NCI-H1694 treated with DMSO at 0.1 percent for 48 hours (cell line): ENCODE measurements around the gene SLC27A4.

Experiments used
- DNase-seq: peaks from one replicate; lab custom pipeline; 2025; lab: John Stamatoyannopoulos, UW

SLC27A4 gene

DNA sequence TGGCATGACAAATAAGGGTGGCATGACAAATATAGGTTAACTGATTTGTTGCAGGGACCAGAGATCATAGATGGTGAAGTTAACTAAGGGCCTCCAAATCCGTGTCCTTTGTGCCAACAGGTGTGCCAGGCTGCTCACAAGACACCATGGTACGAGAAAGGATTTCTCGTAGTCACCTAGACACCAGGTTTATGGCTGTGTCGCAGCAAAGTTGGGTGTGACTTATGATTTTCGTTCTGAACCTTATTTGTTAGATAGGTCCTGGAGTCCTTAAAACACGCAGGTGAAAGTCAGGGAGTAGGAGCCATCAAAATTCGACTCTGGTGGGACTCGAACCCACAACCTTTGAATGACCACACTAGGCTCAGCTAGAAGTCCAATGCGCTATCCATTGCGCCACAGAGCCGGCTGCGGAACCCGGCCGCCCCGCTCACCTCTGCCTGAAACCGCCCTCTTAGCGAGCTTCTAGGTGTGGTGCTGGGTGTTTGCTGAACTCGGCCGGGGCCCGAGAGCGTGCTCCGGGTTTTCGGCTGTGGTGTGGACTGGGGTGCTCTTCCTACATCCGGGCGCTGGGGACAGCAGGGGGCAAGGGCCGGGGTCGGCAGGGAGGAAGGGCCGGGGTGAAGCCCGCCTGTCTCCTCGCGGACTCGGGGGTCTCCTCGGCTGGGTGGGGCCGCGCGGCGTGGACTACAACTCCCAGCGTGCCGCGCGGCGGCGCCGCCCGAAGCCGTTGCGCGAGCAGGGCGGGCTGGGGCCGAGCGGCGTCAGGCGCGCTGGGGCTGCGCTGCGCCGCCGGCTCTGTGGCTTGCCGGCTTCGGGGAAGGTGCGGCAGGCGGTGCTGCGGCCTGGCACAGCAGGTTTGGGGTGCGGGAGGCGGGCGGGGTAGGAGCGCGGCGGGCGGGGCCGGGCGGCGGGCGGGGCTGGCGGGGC lies at the start of gene SLC27A4:
TSS of gene SLC27A4 (plus strand) at position 767 of the 930 bp plus-strand sequence. CDS start 2,606 bp downstream, outside the sequence.
- peak; percentile 45 for DNase-seq

DNA sequence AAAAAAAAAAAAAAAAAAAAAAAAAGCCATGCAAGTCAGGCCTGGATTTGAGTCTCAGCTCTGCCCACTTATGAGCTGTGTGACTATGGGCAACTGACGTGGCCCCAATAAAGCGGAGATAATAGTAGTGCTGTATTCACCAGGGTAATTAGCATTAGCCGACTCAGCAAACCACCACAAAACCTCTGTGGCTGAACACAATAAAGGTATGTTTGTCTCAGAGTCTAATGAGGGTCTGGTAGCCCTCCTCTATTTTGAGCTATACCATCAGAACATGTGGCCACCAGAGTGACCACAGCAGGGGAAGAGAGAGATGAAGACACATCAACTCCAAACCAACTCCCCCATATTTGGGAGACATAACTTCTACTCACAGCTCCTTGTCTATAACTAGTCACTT lies 48.3 kb upstream of the SLC27A4 start:
- DNase-seq: no peak

DNA sequence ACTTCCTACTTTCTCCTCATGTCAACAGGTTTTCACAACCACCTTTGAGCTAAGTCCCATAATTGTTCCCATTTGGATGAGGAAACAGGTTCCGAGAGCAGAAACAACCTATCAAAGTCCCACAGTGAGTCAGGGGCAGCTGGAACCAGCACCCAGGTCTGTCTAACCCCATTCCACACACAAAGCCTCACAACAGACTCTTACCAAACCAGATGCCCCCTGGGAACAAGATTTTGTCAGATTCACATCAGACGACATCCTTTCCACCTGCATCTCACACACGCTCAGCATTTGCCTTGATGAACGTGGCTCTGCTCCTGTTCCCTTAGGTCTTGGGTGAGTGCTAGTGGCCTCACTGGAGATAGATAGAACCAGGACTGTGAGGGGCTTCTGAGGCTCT lies 47.2 kb upstream of the SLC27A4 start:
- DNase-seq: no peak

DNA sequence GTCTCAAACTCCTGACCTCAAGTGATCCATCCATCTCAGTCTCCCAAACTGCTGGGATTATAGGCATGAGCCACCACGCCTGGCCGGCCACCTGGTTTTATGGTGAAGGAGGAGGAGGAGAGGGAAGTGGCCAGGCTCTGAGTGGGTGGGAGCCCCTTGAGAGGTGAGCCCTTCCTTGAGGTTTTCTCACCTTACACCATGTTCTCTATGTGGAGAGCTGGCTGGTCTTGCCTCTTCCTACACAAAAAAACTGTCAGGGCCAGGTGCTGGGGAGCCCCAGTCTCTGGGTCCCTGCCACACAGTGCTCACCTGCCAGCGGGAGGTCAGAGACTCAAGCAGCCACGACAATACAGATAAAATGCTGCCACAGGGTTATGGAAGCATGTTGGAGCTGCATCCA lies 46.2 kb upstream of the SLC27A4 start:
- no peak for DNase-seq

DNA sequence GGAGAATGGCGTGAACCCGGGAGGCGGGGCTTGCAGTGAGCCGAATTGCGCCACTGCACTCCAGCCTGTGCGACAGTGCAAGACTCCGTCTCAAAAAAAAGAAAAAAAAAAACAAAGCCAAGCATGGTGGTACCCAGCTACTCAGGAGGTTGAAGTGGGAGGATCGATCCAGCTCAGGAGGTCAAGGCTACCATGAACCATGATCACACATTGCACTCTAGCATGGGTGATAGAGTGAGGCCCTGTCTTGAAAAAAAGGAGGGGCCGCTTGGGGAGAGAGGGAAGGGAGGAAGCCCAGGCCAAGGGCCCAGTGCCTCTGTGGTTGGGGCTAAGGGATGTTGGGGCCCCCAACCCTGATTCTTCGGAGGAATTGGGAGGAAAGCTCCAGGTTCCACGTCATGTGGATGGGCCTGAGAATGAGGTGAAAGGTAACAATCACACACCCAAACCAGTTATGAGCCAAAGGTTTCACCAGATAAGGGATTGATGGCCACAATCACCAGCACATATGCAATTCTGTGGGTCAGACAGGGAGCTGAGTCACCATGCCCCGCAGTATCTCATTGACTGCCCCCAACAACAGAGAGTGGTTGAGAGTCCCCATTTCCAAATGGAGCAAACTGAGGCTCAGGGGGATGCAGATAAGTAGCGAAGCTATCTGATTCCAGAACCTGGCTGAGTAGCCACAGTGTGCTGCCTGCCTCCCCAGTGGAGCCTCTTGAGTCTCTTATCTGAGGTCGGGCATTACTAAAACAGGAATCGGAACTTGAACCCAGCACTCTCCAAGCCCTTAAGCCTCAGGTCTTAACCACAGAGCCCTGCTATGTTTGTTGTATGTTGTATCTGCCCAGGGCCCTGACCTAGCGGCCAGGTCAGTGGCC lies 43.7 kb upstream of the SLC27A4 start:
- no peak for DNase-seq

DNA sequence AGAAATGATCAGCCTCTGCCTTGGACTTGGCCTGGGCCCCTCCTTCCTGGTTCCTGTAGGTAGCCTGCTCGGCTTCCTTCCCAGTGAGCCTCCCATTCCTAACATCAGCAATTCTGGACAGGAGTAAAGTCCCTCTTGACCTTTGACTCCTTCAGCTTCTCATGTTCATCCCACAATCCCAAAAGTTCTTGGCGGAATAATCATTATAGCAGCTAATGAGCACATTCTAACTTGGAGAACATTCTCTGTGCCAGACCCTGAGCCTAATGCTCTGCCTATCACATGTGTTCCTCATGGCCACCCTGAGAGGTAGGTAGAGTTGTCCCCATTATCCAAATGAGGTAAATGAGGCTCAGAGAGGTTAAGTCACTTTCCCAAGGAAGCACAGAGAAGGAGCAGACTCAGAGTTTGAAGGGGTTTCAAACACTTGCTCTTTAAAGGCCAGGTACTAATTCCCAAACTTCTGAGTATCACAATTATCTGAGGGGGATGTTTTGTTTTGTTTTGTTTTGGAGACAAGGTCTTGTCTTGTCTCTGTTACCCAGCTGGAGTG lies 43.0 kb upstream of the SLC27A4 start:
- DNase-seq: no peak

DNA sequence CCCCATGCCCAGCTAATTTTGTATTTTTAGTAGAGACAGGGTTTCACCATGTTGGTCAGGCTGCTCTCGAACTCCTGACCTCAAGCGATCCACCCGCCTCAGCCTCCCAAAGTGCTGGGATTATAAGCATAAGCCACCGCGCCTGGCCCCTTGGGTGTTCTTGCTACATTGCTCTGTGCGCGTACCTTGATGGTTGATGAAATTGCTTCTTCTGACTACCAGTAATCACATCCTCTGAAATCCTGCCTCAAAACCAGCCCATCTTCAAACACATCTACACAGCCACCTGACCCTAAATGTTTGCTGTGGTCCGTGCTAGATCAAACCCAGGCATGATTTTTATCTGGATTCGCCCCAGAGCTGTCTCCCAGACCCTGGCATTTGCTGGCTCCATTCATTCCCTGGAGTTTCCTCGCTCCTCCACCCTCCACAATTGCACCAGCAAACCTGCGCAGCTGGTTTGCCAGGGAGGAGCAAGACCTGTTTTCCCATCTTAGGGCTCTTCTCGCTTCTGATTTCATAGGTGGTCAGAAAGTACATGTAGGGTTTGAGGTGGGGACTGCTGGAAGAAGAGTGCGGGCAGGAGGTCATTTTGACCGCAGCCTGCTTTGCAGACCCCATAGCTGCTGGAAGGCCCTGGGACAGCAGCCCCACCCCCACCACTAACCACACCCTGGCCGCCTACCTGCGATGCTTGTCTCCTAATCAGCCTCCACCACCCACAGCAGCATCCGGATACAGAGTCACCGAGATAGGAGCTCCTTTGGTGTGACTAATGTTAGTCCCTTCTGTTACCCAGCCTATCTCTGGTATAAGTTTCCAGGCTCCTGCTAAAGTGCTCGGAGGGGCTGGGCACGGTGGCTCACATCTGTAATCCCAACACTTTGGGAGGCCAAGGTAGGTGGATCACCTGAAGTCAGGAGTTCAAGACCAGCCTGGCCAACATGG lies 41.5 kb upstream of the SLC27A4 start:
- DNase-seq: no peak

DNA sequence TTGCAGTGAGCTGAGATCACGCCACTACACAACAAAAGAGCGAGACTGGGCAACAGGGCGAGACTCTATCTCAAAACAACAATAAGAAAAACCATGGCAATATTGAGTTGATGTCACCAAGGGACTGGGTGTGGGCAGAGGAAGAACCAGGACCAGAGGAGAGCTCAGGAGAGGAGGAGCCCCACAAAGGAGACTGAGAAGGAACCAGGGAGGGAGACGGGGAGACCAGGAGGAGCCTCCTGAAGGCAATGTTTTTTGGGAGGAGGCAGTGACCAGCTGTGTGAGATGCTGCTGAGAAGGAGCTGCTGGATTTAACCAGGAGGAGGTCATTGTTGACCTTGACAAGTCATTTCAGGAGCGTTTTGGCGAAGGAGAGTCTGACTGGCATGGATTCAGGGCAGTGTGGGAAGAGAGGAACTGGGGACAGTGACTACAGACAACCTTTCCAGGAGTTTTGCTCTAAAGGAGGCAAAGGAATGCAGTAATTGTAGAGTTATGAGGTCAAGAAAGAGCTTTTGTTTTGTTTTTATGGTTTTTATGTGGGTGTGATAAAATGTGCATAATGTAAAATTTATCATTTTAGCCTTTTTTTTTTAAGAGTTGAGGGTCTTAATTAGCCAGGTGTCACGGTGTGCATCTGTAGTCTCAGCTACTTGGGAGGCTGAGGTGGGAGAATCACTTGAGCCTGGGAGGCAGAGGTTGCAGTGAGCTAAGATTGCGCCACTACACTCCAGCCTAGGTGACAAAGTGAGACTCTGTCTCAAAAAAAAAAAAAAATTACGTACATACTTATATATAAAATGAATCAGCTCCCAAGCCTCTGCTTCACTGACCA lies 36.0 kb upstream of the SLC27A4 start:
- DNase-seq: no peak

DNA sequence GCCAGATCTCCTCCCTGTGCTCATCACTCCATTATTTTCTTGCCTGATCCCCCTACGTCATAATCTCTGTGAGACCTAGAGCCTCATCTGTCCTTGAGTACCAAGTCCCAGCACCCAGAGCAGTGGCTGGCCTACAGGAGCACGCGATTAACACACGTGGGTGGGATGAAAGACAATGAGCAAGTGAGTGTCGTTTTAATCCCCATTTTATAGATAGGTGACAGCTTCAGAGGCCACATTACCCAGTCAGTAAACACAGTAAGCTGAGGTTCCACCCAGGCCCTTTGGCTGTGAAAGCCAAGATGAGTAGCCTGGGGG lies 35.4 kb upstream of the SLC27A4 start:
- DNase-seq: no peak

DNA sequence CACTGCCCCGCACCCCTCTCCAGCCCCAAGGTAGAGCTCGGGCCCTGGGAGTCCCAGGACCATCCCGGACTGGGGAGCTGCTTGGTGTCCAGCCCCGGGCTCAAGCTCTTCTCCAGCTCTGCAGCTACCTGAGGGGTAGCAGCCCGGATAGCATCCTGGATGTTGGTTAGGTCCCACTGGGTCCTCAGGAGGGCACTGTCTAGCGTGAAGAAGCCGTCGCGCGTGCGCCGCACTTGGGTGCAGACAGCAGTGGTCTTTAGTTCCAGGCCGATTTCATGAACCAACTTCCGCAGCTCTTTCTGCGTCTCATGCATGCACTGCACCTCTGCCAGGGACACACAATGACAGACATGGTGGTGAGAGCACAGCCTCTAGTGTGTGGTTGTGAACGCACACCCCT lies 30.8 kb upstream of the SLC27A4 start:
- DNase-seq: no peak

DNA sequence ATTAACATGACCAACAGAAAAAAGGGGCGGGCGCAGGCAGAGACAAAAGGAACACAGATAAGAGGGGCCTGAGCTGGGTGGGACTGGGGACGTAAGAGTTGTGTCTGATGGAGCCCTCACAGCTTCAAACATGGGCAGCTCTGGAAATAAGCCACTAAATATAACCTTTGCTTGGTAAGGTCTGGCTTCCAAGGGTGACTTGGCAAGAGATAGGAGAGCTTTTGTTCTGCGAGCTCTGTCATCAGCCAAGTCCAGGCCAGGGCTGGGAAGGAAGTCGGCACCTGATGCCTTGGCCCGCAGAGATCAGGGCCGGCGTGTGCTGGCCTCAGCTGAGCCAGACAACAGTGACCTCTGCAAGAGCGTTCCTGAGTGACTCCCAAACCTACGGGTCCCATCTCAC lies 29.9 kb upstream of the SLC27A4 start:
- DNase-seq: no peak

DNA sequence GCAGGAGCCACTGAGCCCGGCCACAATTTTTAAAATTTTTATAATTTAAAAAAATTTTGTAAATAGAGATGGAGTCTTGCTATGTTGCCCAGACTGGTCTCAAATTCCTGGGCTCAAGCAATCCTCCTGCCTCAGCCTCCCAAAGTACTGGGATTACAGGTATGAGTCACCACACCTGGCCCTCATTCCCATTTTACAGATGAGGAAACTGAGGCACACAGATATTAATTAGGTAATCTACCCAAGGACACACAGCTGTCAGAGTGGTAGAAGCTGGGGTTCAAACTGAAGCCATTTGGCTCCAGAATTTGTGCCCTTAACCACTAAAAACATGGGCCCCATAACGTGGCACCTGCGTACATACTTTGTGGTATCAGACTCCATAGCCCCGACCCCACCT lies 25.6 kb upstream of the SLC27A4 start:
- no peak for DNase-seq

DNA sequence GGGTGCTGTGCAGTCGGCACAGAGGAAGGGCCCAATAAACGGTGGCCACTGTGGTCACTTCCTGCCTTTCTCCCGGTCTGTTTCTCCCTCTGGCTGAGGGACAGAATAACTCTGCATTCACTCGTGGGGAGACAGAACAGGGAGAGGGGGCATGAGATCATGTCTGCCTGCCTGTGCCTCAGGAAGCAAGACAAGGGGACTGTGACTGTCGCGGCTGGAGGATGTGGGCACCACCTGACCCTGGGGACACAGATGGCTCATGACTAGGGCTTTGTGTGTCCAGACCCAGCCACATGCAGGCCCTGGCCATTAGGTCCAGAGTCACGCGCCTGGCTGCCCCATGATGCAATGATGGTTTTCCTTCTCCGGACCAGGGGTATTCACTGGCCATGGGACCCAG lies 23.9 kb upstream of the SLC27A4 start:
- DNase-seq: no peak

DNA sequence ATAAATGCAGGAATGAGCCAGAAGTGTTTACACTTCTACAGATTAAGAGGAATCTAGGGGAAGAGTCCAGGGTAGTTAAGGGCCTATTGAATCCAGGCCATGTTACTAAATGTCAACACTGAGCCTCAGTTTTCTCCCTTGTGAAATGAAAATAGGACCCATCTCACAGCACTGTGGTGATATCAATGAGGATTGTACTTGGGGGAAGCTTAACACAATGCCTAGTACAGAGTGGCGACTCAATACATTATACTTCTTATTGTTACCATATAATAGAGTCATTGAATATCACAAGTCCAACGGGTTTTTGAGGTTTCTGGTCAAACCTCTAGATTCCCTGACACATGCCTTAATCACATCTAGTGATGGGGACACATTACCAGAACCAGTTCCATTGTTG lies 22.7 kb upstream of the SLC27A4 start:
- no peak for DNase-seq

DNA sequence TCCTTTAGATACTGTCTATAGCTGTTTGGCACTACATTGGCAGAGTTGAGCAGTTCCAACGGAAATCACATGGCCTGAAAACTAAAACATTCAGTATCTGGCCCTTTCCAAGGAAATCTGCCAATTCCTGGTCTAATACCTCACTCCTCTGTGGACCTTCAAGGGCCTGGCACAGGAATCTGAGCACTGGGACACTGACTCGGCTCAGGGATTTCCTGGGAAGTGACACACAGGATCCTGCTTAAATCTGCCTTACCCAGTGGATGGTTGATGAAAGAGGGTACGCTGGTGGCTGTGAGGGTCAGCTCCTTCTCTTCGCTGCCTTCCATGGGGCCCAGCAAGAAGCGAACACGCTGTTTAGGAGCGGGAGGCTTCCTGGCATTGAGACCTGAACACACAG lies 19.0 kb upstream of the SLC27A4 start:
- DNase-seq: no peak

DNA sequence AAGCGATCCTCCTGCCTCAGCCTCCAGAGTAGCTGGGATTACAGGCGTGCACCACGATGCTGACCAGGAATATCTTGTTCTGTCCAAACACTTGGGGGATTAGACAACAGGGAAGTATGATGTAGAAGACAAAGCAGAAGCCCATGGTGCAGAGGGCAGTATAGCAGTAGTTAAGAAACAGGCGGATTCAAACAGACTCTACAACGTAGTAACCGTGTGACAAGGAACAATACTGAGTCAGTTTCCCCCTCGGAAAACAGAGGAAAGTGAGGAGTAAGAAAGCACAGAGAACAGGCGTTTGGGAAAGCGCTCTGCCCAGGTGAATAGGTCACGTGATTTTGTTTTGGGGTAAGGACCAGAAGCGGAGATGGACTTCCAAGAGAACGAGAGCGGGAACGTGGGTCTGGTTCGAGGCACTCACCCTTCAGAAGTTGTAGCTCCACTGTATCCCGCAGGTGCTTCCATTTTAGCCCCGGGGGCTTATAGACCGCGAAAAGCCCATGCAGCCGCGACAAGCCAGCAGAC lies 18.4 kb upstream of the SLC27A4 start:
- no peak for DNase-seq

DNA sequence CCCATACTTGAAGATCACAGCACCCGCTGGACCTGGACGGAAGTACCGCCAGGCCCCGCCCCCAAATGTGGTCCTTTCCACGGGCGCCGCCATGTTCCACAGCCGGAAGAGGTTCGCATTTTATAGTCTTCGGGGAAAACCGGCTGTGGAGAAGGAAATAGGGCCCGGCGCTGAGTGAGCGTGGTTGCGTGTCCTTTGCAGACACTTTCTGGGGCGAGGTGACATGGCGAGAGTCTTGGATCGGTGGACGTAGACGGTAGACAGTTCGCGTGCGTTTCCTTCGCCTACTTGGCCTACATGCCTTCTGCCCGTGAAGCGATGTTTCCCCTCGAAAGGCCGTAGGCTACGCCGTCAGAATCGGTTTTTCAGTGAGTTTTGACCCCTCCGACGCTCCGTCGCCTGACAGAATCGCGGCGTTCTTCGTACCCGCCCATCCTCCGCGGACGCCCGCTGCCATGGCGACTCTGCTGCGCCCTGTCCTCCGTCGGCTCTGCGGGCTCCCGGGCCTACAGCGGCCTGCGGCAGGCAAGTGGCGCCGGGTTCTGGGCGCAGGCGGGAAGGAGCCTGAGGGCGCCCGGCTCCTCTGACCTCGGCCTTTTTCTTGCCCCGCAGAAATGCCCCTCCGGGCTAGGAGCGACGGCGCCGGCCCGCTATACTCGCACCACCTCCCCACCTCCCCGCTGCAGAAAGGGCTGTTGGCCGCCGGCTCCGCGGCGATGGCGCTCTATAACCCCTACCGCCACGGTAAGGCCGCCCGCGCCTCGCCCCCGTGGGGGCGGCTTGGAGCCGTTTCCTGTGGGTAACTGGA lies 17.7 kb upstream of the SLC27A4 start, which contains the start of the genes COQ4 and TRUB2:
TSS of gene COQ4 (plus strand) at position 436 of the 808 bp plus-strand sequence. CDS start at position 456, 20 bp downstream.
TSS of gene TRUB2 (minus strand) at position 44 of the 808 bp plus-strand sequence. CDS start at position 5, 39 bp downstream.
- peak; percentile 89 for DNase-seq

DNA sequence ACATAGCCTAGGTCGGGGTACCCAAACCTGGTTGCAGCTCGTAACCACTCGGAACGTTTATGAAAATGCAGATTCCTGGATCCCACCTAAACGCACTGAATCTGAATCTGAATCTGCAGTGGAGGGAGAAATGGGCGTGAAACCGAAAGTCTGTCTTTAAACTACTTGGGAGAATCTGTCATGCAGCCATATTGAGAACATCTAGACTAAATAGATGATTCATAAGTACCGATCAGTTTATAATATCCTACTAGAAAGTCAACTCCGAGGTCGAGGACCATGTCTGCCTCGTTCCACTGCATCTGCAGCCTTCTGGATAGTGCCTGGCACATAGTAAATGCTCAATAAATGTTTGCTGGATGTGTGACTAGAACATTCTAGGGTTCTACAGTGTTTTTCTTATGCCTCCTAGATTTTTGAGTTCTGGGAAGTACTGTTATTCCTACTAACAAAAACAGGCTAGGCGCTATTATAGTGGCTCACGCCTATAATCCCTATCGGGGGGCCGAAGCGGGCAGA lies 17.1 kb upstream of the SLC27A4 start:
- no peak for DNase-seq

DNA sequence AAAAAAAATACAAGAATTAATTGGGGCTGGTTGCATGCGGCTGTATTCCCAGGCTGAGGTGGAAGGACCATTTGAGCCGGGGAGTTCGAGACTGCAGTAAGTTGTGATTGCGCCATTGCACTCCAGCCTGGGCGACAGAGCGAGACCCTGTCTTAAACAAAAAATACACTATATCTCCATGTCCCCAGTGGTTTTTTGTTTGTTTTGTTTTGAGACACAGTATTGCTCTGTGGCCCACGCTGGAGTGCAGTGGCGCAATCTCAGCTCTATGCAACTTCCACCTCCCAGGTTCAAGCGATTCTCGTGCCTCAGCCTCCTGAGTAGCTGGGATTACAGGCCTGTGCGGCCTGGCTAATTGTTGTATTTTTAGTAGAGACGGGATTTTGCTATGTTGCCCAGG lies 16.5 kb upstream of the SLC27A4 start:
- no peak for DNase-seq
